AG09309 (cell line): ENCODE data around the gene ZBTB49.
"Not testable (repeated sequence)": the region's sequence is repeated elsewhere in the genome, so short reads cannot be mapped to it uniquely, and the experiment has no call there.

Experiments
- DNase-seq: peaks from one replicate; pipeline ENCODE4 v3.0.0-alpha.2; 2010; ENCODE audit warnings: low read depth
- H3K4me3 ChIP-seq: 2 replicates; pipeline ENCODE4 v1.5.1; 2011; ENCODE audit warnings: mild to moderate bottlenecking, low read depth, low read length, moderate library complexity; ENCODE audit not compliant: control insufficient read depth
- TF ChIP-seq, protein P1 (sequence below): IDR thresholded peaks from 2 replicates; pipeline ENCODE4 v1.5.1; 2011; ENCODE audit warnings: mild to moderate bottlenecking, low read depth, low read length, inconsistent platforms; ENCODE audit not compliant: insufficient read depth, control insufficient read depth; ENCODE audit errors: missing control alignments

The ZBTB49 gene, protein sequence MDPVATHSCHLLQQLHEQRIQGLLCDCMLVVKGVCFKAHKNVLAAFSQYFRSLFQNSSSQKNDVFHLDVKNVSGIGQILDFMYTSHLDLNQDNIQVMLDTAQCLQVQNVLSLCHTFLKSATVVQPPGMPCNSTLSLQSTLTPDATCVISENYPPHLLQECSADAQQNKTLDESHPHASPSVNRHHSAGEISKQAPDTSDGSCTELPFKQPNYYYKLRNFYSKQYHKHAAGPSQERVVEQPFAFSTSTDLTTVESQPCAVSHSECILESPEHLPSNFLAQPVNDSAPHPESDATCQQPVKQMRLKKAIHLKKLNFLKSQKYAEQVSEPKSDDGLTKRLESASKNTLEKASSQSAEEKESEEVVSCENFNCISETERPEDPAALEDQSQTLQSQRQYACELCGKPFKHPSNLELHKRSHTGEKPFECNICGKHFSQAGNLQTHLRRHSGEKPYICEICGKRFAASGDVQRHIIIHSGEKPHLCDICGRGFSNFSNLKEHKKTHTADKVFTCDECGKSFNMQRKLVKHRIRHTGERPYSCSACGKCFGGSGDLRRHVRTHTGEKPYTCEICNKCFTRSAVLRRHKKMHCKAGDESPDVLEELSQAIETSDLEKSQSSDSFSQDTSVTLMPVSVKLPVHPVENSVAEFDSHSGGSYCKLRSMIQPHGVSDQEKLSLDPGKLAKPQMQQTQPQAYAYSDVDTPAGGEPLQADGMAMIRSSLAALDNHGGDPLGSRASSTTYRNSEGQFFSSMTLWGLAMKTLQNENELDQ

DNA sequence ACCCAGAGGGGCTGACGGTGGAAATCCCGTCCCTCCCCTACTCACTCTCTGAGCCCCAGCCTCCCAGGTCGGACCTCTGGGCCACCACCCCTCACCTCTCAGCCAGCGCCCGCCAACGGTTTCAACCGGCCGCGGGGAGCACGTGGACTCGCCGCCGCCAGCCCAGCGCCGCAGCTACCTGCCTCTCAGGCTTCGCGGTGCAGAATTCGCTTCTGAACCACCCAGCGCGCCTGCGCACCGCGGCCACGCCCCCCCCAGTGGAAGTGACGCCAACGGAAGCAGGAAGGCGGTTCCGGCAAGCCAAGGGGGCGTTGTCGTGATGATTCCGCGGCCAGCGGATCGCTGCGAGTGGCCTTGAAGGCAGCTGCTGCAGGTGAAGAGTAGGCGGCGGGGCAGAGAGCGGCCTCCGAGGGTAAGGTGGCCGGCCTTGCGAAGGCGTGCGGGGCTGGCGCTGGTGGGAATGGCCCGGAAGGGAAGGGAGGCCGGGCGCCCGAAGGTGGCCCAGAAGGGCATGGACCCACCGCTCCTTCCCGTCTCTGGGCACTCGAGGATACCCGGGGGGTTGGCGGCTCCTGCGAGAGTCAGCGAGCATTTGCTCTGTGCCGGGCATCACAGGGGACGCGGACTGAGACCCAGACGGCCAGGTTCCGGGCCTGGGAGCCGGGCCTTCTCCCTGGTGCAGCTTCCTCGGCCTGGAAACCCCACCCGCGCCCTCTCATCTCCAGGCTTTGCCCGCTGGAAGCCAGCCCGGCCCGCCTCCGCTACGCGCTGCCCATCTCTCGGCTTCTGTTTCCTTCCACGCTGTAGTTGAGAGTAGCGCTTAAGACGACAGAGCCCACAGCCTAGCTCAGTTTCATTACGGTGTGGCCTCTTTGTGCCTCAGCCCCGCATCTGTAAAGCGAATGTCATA lies at the start of gene ZBTB49, which contains the start of gene LYAR:
ZBTB49 (plus strand) TSS at position 311 of the 910 bp plus-strand sequence. CDS start 9,695 bp downstream, outside the sequence.
LYAR (minus strand) TSS at position 214 of the 910 bp plus-strand sequence. CDS start 6,412 bp downstream, outside the sequence.
- peak within 1 kb of the TSS; percentile 91 for H3K4me3 ChIP-seq
- peak; percentile 42 for DNase-seq
- TF ChIP-seq, protein P1, sequence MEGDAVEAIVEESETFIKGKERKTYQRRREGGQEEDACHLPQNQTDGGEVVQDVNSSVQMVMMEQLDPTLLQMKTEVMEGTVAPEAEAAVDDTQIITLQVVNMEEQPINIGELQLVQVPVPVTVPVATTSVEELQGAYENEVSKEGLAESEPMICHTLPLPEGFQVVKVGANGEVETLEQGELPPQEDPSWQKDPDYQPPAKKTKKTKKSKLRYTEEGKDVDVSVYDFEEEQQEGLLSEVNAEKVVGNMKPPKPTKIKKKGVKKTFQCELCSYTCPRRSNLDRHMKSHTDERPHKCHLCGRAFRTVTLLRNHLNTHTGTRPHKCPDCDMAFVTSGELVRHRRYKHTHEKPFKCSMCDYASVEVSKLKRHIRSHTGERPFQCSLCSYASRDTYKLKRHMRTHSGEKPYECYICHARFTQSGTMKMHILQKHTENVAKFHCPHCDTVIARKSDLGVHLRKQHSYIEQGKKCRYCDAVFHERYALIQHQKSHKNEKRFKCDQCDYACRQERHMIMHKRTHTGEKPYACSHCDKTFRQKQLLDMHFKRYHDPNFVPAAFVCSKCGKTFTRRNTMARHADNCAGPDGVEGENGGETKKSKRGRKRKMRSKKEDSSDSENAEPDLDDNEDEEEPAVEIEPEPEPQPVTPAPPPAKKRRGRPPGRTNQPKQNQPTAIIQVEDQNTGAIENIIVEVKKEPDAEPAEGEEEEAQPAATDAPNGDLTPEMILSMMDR: no peak

DNA sequence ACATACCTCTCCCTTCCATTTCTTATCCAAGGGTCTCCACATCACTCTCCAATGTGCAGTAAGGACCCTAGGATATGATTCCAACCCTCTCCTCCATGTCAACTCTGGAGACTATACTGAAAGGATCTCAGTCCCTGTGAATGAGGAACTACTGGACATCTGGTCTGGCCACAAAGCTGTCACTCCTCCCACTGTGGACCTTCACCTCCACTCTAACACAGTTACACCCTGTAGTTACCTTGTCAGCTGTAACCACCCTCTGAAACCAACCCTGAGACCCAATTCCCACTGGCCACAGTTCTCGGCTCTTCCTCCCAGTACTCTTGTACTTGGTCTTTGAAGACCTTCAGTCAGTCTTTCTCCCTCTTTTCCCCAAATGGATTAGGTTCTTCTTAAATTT lies 44.9 kb upstream of the ZBTB49 start:
- TF ChIP-seq, protein P1: no peak
- DNase-seq: no peak
- no peak overlapping the region for H3K4me3 ChIP-seq

DNA sequence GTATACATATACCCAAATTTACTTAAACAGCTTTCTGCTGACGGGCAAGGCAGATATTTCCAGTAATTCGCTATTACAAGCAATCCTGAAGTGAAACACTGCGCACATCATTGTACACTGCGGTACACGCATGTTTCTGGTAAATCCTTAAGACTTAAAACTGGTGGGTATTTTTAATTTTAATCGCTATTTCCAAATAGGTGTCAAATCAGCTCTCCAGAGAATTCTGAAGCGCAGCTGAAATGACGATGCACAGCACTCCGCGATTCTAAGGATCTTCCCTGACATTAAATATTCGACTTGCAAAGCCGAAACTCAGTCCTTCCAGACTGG lies 42.4 kb upstream of the ZBTB49 start:
- H3K4me3 ChIP-seq: peak overlapping the region; percentile 64
- TF ChIP-seq, protein P1: no peak
- DNase-seq: no peak

DNA sequence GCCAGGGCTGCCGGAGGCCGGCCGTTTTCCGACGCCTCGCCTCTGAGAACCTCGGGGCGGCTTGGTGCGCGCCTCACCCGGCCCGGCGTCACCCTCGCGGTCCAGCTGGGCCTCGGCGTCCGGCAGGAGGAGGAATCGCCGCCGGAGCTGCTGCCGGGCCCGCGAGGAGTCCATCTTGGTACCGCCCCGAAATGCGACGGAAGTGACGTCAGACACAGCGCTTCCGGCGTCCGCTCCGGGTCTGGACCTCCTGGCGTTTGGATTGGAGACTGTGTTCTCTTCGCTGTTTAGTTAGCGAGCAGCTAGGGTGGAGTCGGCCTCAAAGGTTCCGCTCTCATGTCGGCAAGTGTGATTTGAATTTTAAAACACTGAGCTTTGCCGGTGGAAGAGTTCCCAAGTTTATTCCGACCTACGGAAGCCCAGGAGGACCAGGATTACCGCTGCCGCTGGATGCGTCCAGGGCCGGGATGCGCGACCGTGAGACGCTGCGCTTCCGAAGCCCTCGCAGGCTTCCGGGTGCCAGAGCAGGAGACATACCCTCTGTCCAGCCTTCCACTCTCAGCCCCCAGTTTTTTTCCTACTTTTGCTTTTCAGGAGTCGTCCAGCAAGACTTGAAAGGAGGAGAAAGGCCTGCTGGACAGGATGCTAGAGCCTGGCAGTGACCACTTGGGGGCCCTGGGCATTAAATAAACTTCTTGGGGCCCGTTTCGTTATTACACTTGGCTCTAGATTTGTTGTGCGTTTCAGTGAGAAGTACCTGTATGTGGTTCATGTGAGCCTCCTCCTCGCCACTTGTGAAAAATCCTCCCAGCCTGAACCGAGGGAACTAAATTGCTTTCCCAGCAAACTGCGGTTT lies 41.8 kb upstream of the ZBTB49 start, which contains the start of gene TMEM128:
TMEM128 (minus strand) TSS at position 195 of the 856 bp plus-strand sequence; CDS start at position 174, 21 bp downstream.
- peak; percentile 64 for DNase-seq
- peak within 1 kb of the TSS; percentile 64 for H3K4me3 ChIP-seq
- TF ChIP-seq, protein P1: peak; percentile 13

DNA sequence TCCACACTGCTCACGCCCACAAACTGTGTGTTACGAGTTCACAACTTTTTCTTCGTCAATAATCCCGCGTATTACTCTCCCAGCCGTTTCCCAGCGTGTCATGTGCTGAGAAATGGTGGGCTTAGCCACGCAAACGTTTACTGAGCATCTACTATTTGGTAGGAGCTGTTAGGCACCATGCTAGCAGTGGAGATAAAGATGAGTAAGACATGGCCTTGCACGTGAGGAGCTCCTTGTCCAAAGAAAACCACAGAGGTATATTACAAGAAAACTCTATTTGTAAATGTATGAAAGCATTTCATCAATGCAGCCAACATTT lies 41.2 kb upstream of the ZBTB49 start:
- peak overlapping the region; percentile 64 for H3K4me3 ChIP-seq
- TF ChIP-seq, protein P1: no peak
- DNase-seq: no peak

DNA sequence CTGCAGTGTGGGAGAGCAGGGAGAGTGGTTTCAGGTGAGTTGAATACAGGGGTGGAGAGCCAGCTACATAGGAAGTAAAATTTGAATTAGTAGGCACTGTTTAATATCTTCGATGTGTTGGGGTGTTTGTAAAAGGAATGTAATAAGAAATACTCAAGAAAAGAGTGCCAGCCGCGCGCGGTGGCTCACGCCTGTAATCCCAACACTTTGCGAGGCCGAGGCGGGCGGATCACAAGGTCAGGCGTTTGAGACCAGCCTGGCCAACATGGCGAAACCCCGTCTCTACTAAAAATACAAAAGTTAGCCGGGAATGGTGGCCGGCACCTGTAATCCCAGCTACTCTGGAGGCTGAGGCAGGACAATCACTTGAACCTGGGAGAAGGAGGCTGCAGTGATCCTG lies 40.7 kb upstream of the ZBTB49 start:
- H3K4me3 ChIP-seq, DNase-seq: not testable (repeated sequence)
